Neural crest cell (in vitro differentiated cells): ENCODE measurements around the gene SDS. TPM values are rescaled to one million over a fixed set of nuclear protein-coding genes. Genes with fewer than 3 reads are reported as not detected.

ENCODE experiments used
- DNase-seq: peaks from one replicate; pipeline ENCODE4 v3.0.0; 2021; ENCODE audit warnings: low read depth, mixed read lengths, low spot score
- H3K27ac Mint-ChIP-seq: one replicate; pipeline ENCODE4 v1.8.0; 2021; ENCODE audit warnings: mild to moderate bottlenecking, mixed read lengths; ENCODE audit not compliant: unreplicated experiment
- H3K27me3 Mint-ChIP-seq: 2 replicates; pipeline ENCODE4 v1.8.0; 2021; ENCODE audit warnings: low read depth, mild to moderate bottlenecking, mixed read lengths
- H3K36me3 Mint-ChIP-seq: 2 replicates; pipeline ENCODE4 v1.8.0; 2021; ENCODE audit warnings: low read depth, mild to moderate bottlenecking, mixed read lengths
- H3K4me1 Mint-ChIP-seq: 2 replicates; pipeline ENCODE4 v1.8.0; 2021; ENCODE audit warnings: mixed read lengths
- H3K4me3 Mint-ChIP-seq: one replicate; pipeline ENCODE4 v1.8.0; 2021; ENCODE audit warnings: mild to moderate bottlenecking, mixed read lengths
- H3K9me3 Mint-ChIP-seq: 2 replicates; pipeline ENCODE4 v1.8.0; 2021; ENCODE audit warnings: mixed read lengths
- total RNA-seq: library from RNA; stranded (reverse); gene quantifications from 2 replicates; pipeline ENCODE4 v1.2.1, GENCODE V29; 2021
- TF ChIP-seq, protein P1 (sequence below): fragments of 200-600 bp; sonication (generic); conservative IDR thresholded peaks from 2 replicates; pipeline ENCODE4 v1.5.0; 2021; ENCODE audit warnings: antibody characterized with exemption, mild to moderate bottlenecking

The SDS gene
- total RNA-seq, 1 donor from 2014 or later, result not detected

DNA sequence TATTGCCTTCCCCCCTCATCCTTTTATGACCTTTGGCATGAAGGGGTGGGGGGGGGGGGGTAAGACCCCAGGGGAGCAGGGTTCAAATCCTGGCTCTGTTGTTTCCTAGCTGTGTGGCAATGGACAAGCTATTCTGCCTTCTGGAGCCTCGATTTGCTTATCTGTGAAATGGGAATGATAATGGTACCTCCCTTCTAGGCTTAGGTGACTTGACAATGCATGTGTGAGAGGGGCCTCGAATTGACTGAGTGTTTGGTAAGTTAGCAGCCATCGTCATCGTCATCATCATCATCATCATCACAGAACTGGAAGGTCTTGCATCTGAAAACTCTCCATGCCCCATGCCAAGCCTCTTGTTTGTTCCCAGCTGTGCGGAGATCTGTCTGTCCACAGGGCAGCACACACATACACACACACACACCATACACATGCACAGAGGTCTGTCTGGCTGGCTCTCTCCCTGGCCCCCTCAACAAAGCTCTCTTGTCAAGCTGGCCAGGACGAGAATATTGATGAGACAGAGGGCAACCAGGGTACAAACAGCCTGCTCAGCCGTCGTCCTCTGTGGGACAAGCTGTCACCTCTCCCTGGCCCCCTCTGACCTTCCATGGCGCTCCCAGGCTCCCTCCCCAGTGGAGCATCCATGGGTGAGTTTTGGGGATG is 5.9 kb upstream of the SDS start:
- Mint-ChIP-seq H3K27ac (no peak overlapping the region), H3K36me3 (no peaks in the 10 kb centered on the region), H3K9me3 (no peaks in the 10 kb centered on the region), H3K4me1 (peaks cover 8% of the 10 kb centered on the region), H3K27me3 (peaks cover 12% of the 10 kb centered on the region), H3K4me3 (no peak overlapping the region)
- TF ChIP-seq, protein P1, sequence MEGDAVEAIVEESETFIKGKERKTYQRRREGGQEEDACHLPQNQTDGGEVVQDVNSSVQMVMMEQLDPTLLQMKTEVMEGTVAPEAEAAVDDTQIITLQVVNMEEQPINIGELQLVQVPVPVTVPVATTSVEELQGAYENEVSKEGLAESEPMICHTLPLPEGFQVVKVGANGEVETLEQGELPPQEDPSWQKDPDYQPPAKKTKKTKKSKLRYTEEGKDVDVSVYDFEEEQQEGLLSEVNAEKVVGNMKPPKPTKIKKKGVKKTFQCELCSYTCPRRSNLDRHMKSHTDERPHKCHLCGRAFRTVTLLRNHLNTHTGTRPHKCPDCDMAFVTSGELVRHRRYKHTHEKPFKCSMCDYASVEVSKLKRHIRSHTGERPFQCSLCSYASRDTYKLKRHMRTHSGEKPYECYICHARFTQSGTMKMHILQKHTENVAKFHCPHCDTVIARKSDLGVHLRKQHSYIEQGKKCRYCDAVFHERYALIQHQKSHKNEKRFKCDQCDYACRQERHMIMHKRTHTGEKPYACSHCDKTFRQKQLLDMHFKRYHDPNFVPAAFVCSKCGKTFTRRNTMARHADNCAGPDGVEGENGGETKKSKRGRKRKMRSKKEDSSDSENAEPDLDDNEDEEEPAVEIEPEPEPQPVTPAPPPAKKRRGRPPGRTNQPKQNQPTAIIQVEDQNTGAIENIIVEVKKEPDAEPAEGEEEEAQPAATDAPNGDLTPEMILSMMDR, result no peak
- no peak for DNase-seq

DNA sequence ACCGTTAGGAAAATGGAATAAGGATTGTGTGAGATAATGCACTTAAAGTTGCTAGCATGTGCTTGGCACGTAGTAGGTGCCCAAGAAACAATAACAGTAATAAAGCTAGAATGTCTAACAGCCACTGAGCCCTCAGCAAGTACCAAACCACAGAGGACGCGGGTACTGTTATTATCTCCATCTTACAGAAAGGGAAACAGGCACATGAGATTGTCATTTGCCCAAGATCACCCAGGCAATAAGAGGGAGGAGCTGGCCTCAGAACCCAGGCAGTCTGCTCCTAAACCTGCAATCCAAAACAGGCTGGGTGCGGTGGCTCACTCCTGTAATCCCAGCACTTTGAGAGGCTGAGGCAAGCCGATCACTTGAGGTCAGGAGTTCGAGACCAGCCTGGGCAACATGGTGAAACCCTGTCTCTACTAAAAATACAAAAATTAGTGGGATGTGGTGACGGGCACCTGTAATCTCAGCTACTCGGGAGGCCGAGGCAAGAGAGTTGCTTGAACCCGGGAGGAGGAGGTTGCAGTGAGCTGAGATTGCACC is 5.1 kb upstream of the SDS start:
- DNase-seq, result no peak

DNA sequence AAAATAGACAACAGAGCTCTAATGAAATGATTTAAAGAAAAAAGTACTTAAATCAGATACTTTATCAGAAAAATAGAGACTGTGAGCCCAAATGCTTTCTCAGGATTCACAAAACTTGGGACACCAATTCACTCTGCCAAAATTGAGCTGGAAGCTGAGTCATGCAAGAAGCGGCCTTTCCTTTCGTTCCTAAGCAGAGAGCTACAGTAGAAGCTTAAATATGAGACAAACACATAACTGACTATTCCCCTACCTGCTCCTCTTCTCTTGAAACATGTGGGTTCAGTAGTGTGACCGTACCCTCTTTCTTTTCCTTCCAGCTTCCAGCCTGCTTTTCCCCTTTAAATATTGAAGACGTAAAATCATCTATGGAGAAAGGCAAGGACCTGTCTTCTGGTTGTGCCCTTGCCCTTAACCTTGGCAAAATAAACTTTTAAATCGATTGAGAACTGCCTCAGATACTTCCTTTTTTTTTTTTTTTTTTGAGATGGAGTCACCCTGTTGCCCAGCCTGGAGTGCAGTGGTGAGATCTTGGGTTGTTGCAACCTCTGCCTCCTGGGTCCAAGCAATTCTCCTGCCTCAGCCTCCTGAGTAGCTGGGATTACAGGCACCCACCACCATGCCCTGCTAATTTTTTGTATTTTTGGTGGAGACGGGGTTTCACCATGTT is 4.4 kb upstream of the SDS start:
- no peak overlapping the region for H3K27ac Mint-ChIP-seq
- H3K36me3 Mint-ChIP-seq, result no peaks in the 10 kb centered on the region
- TF ChIP-seq, protein P1, result no peak
- H3K9me3 Mint-ChIP-seq, result no peaks in the 10 kb centered on the region
- H3K27me3 Mint-ChIP-seq, result peaks cover 11% of the 10 kb centered on the region
- H3K4me1 Mint-ChIP-seq, result peaks cover 8% of the 10 kb centered on the region
- no peak for DNase-seq
- no peak overlapping the region for H3K4me3 Mint-ChIP-seq

More for the DNA sequence above, 5.1 kb upstream of the SDS start:
- no peak overlapping the region for H3K27ac Mint-ChIP-seq
- peaks cover 11% of the 10 kb centered on the region for H3K27me3 Mint-ChIP-seq
- no peaks in the 10 kb centered on the region for H3K9me3 Mint-ChIP-seq
- no peak overlapping the region for H3K4me3 Mint-ChIP-seq
- H3K4me1 Mint-ChIP-seq, result peaks cover 8% of the 10 kb centered on the region
- H3K36me3 Mint-ChIP-seq, result no peaks in the 10 kb centered on the region
- TF ChIP-seq, protein P1, result no peak

DNA sequence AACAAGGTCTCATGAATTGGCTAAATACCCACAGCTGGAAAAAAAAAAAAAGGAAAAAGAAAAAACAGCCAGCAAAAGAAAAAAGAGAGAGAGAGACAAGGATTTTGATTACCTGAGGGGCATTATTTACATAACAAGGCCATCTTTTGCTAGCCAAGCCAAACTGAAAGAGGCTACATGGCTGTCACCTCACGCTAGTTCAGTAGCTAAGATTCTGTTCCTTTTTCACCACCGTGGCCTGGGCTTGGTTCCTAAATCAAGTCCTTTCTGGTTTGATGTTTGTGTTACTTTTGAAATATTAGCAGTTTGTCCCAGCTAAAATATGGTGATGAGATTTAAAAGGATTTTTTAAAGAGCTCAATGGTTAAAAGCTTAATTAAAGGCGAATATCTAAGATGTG is 2.0 kb upstream of the SDS start:
- Mint-ChIP-seq H3K4me1 (peaks cover 8% of the 10 kb centered on the region), H3K27me3 (peaks cover 4% of the 10 kb centered on the region), H3K36me3 (no peaks in the 10 kb centered on the region), H3K27ac (no peak overlapping the region), H3K4me3 (no peak overlapping the region), H3K9me3 (no peaks in the 10 kb centered on the region)
- TF ChIP-seq, protein P1, result no peak
- no peak for DNase-seq

DNA sequence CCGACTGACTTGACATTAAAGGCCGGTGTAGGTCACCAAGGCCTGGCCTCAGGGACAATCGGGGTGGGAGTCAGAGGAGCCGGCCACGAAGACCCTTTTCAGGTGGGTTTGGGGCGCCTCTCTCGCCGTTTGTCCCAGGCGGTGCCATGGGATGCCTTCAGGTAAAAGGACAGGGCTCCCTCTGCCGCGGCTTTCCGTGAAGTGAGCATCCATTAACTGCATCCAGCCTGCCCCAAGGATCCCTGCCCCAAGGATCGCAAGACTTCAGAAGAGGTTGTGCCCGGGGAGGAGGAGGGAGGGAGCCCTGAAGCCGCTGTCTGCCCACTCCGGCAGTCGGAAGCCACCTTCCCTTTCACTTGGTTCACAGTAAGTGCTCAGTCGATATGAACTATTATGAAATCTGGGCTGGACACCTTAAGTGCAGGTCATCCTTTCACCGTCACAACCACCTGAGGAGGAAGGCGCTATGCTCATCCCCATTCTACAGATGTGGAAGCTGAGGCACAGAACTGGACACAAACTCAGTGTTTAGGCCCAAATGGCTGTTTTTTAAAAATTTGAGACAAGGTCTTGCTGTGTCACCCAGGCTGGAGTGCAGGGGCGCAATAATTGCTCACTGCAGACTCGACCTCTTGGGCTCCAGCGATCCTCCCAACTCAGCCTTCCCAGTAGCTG is 964 bp downstream of the SDS start:
- DNase-seq, result no peak
- no peak overlapping the region for H3K4me3 Mint-ChIP-seq
- no peaks in the 10 kb centered on the region for H3K36me3 Mint-ChIP-seq

More for the DNA sequence above, 964 bp downstream of the SDS start:
- TF ChIP-seq, protein P1, result no peak
- Mint-ChIP-seq H3K27me3 (peaks cover 1% of the 10 kb centered on the region), H3K27ac (no peak overlapping the region), H3K9me3 (no peaks in the 10 kb centered on the region), H3K4me1 (no peaks in the 10 kb centered on the region)
